ENCODE results near the gene ALPK3.

ALPK3 gene

GRCh38 chr15:84799511-84800187, 17.5 kb upstream of the ALPK3 start:
- DNase-seq, result no peak

- DNase-seq, result no peak
Observed at GRCh38 chr15:84800365-84800806, 16.8 kb upstream of the ALPK3 start.

- DNase-seq, result no peak
Observed at GRCh38 chr15:84804005-84804900, 12.9 kb upstream of the ALPK3 start.

GRCh38 chr15:84805221-84805620, 11.9 kb upstream of the ALPK3 start:
- no peak for DNase-seq

GRCh38 chr15:84807228-84807627, 9.9 kb upstream of the ALPK3 start:
- DNase-seq, result peak; percentile 53

- no peak for DNase-seq
Observed at GRCh38 chr15:84810073-84810840, 6.9 kb upstream of the ALPK3 start.

- no peak for DNase-seq
Observed at GRCh38 chr15:84811151-84811550, 6.0 kb upstream of the ALPK3 start.

- DNase-seq, result no peak
Observed at GRCh38 chr15:84811828-84812227, 5.3 kb upstream of the ALPK3 start.

- no peak for DNase-seq
Observed at GRCh38 chr15:84812842-84813241, 4.3 kb upstream of the ALPK3 start.

GRCh38 chr15:84813435-84813834, 3.7 kb upstream of the ALPK3 start:
- DNase-seq, result no peak

GRCh38 chr15:84813931-84814330, 3.2 kb upstream of the ALPK3 start:
- no peak for DNase-seq

GRCh38 chr15:84814916-84815315, 2.2 kb upstream of the ALPK3 start:
- DNase-seq, result no peak

GRCh38 chr15:84817466-84818081, 418 bp downstream of the ALPK3 start:
- DNase-seq, result peak; percentile 28

GRCh38 chr15:84818261-84819131, 1.3 kb downstream of the ALPK3 start:
- DNase-seq, result peak; percentile 20

GRCh38 chr15:84819291-84819768, 2.2 kb downstream of the ALPK3 start:
- DNase-seq, result peak; percentile 14

GRCh38 chr15:84819791-84820190, 2.6 kb downstream of the ALPK3 start:
- no peak for DNase-seq

GRCh38 chr15:84821501-84822021, 4.4 kb downstream of the ALPK3 start:
- peak; percentile 41 for DNase-seq

- no peak for DNase-seq
Observed at GRCh38 chr15:84822653-84823281, 5.6 kb downstream of the ALPK3 start.

GRCh38 chr15:84823282-84823878, 6.2 kb downstream of the ALPK3 start:
- DNase-seq, result no peak

- DNase-seq, result no peak
Observed at GRCh38 chr15:84824260-84825007, 7.3 kb downstream of the ALPK3 start.
